Measurements from ENCODE around the gene ZNF444. TPM values are rescaled to one million over a fixed set of nuclear protein-coding genes. Genes with fewer than 3 reads are reported as not detected.

Gene ZNF444
- total and polyA plus RNA-seq, 9 of the 15 experiments (the other 6 are each of a cell fraction or from before 2014, with no cell fraction given): 0.39 to 40.0 (median 6.9) TPM

GRCh38 chr19:56101746-56102535 lies 39.1 kb upstream of the ZNF444 start:
- no peak overlapping the region for H3K9ac ChIP-seq (ENCODE audit: insufficient read depth in 1 of 2, low read depth in 2 of 2, low read length in 2 of 2)
- no peak overlapping the region for H2AFZ ChIP-seq (ENCODE audit: low read depth, low read length)
- no peak overlapping the region for H3K4me3 ChIP-seq
- 98% methylated on average over 27 of the region's 34 CpGs for WGBS (ENCODE audit: insufficient coverage, low coverage, missing lambda C conversion rate)
- H3K36me3 ChIP-seq (ENCODE audit: control insufficient read depth, insufficient read depth, low read length): peaks cover 71% of the 10 kb centered on the region
- CTCF ChIA-PET (ENCODE audit: low intra/inter-chr PET ratio): no interaction called here
- no peaks in the 10 kb centered on the region for H4K20me1 ChIP-seq (replicated peaks; ENCODE audit: control insufficient read depth, insufficient read depth, low read length)
- peaks cover 4% of the 10 kb centered on the region for H3K9me3 ChIP-seq (replicated peaks; ENCODE audit: control insufficient read depth, insufficient read depth, low read depth, low read length)
- peaks cover 78% of the 10 kb centered on the region for H3K79me2 ChIP-seq (ENCODE audit: control insufficient read depth, insufficient read depth, low read length)
- H3K27ac ChIP-seq (ENCODE audit: extremely low read depth, low read depth, low read length): no peak overlapping the region
- no peak for DNase-seq (ENCODE audit: extremely low read depth in 1 of 4, low spot score in 3 of 4)
- BruUV-seq (replicated peaks): no TSS peak
- H3K4me2 ChIP-seq (ENCODE audit: insufficient read depth, low read length): no peak overlapping the region
- in situ Hi-C loops (cut with MboI) (no loop called here), intact Hi-C loops (cut with micrococcal nuclease) (no loop called here)
- no peaks in the 10 kb centered on the region for H3K9me1 ChIP-seq (ENCODE audit: control insufficient read depth, insufficient read depth, low read length)
- FAIRE-seq: no peak
- H3K4me1 ChIP-seq (replicated peaks in 1 of 2; ENCODE audit: control insufficient read depth in 2 of 2, insufficient read depth in 2 of 2, low read length in 2 of 2): peaks cover 0 to 36% of the 10 kb centered on the region in 2 experiments; a peak in 1 of 5 replicates
- H3K27me3 ChIP-seq (ENCODE audit: control insufficient read depth in 2 of 2, insufficient read depth in 2 of 2, low read length in 2 of 2): no peaks in the 10 kb centered on the region
- TF ChIP-seq ZNF785 (CRISPR knock-in tag; IDR thresholded peaks at IDR 0.05) (no peak), CHD1 (IDR thresholded peaks at IDR 0.05; ENCODE audit: low read length) (no peak), ZNF41 (CRISPR knock-in tag; conservative IDR thresholded peaks at IDR 0.05) (no peak), ZNF592 (IDR thresholded peaks at IDR 0.05) (no peak), ZNF354B (CRISPR knock-in tag; IDR thresholded peaks at IDR 0.05) (no peak), BRD4 (IDR thresholded peaks at IDR 0.05) (no peak), E2F6 (IDR thresholded peaks at IDR 0.05; ENCODE audit: borderline replicate concordance in 1 of 2, extremely low read depth in 1 of 2, insufficient read depth in 1 of 2, insufficient read length in 1 of 2, low read depth in 1 of 2, low read length in 1 of 2, poor library complexity in 1 of 2, severe bottlenecking in 1 of 2) (no peak), DNMT1 (IDR thresholded peaks at IDR 0.05) (no peak), HLTF (IDR thresholded peaks at IDR 0.05) (no peak), HDAC2 (IDR thresholded peaks at IDR 0.05) (no peak), PHF8 (IDR thresholded peaks at IDR 0.05; ENCODE audit: borderline replicate concordance, low read length) (no peak)
- no peak for ATAC-seq
- POLR2A ChIA-PET: no interaction called here
